Stimulated activated CD4-positive, alpha-beta T cell treated with anti-CD3 and anti-CD28 coated beads, Interleukin-15, amount 100 ng/mL, for 48 hours (primary cell): ENCODE measurements around the gene ACTG2.

Source experiments
- DNase-seq, 2 donors: peaks; one replicate each; pipeline ENCODE4 v3.0.0-alpha.2; 2020; ENCODE audit warnings: low read depth in 2 of 2

Gene ACTG2

DNA sequence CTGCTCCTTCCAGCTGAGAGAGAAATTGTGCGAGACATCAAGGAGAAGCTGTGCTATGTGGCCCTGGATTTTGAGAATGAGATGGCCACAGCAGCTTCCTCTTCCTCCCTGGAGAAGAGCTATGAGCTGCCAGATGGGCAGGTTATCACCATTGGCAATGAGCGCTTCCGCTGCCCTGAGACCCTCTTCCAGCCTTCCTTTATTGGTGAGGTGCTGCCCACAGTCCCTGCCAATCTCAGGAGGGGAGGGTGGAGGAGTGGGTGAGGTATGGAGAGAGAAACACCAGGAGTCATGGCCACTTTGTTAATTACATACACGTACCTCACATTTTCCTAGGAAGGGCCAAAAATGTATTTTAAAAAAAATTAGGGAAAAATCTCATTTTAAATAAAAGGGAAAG is 21.9 kb downstream of the ACTG2 start:
- DNase-seq: no peak

GRCh38 chr2:73915437-73915993 is 22.7 kb downstream of the ACTG2 start:
- DNase-seq: no peak

- DNase-seq: no peak
Measured at GRCh38 chr2:73916666-73917065, 23.9 kb downstream of the ACTG2 start.

DNA sequence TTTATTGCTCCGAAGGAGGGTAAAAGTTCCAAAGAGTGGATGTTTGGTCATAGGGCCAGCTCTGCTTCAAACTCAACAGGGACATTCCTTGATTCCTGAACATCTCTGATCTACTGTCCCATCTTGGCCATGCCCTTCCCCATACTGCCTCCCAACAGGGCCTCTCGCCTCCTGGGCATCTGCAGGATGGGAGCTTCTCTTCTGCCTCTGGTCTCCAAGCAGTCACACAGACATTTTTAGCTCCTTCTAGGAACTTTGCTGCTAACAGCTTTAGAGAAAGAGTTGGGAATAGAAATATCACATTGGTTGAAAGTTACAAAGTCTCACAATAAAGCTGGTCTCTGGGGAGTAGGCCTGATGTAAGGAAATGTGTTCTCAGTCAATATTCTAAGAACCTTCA is 24.5 kb downstream of the ACTG2 start:
- DNase-seq: no peak

DNA sequence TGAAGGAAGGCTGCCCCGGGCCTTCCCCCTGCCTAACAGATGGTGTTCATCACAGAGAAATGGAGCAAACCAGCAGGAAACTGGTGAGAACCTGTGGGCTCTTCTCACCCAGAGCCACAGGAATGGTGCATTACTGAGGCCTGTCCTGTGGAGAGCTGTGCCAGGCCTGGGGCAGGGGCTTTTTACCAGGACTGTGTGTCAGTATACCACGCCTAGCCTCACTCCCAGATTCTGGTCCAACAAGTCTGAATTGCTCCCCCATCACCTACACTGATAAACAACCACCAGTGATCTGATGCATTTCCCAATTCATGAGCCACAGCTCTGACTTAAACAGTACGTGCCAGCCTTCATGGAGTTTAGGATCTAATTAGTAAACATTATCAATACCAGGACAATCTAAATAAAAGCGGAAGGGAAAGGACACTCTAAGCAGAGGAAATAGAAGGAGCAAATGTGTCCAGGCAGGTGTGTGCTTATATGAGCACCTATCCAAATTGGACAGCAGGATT is 24.9 kb downstream of the ACTG2 start:
- DNase-seq: no peak

- no peak for DNase-seq
Measured at GRCh38 chr2:73918856-73919255, 26.0 kb downstream of the ACTG2 start.

- DNase-seq: no peak
Measured at GRCh38 chr2:73919596-73920228, 26.9 kb downstream of the ACTG2 start.

DNA sequence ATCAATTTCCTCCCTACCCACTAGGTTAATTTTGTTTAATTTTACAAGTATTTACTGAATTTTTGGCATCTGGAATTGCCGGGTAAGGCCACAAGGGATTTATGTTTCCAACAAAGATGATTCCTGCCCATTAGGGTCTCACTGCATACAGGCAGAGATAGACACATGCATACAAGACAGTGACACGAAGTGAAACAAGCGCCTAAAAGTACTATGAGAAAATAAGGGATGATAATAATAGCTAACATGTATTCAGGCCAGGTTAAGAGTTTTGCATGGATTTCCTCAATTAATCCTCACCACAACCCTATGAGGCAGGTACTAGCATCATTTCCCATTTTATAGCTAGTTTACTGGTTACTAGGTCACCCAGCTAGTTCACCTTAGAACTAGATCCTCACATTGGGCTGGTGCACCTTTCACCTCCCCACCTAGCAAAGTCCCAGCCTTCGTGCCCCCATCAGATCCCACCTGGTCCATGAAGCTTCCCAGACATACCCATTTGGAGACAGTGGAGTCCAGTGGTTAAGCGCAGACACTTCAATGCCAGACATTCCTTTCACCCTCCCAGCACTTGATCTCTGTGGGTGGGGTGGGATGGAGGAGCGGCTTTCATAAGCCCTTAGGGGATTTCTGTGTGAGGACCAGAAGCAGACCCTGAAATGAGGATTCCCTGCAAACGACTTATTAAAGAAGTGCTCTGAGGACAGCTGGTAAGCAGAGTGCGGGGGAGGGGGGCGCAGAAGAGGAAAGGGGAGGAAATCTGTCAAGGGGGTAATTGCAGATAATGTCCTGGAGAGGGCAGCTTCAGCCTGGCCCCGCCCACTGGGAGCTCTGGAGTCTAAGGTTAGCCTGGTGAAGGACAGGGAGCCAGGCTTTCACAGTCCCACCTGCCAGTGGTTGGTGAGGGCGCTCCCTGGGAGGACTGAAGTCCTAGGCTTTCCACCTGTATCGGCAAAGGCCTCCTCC is 28.1 kb downstream of the ACTG2 start:
- DNase-seq: peak; percentile 18 to 19

DNA sequence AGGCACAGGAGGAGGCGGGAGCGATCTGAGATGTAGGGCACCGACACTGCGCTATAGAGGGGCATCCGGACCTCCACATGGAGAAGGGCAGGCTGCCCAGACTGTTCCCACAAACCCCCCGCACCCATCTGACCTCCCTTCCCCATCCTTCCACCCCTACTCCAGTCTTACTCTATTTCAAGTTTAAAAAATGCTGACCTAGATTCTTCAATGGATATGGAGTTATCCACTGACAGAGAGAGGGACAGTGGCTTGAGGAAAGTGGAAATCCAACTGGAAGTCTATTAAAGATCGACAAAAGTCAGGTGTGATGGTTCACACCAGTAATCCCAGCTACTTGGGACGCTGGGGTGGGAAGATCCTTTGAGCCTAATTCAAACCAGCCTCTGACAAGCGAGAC is 28.8 kb downstream of the ACTG2 start:
- no peak for DNase-seq

- no peak for DNase-seq
Measured at GRCh38 chr2:73922681-73923080, 29.9 kb downstream of the ACTG2 start.

DNA sequence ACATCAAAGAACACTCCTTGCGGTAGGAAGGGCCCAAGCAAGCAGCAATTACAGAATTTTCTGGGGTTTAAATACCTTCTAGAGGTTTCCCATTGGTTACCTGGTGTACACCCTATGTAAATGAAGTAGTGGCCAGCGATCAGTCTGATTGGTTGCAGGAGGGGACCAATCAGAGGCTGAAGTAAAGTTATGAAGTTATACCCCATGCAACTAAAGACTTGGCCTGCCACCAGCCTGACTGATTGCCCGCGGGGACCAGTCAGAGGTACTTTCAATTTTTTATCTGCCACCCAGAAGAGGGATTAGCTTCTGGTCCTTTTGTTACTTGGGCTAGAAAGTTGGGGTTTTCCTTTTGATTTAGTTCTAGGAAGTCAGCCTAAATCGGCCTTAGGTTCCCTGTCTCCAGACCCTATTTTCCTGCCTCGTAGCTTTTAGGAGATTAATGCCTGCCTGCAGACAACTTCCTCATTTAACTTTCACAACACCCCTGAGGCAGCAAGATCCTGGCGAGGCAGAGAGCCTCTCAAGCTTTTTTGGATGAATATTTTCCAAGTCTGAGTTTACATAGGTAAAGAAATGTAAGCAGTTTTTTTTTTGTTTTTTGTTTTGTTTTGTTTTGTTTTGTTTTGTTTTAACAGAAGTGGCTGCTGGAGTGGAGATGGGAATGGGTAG is 32.4 kb downstream of the ACTG2 start:
- no peak for DNase-seq

DNA sequence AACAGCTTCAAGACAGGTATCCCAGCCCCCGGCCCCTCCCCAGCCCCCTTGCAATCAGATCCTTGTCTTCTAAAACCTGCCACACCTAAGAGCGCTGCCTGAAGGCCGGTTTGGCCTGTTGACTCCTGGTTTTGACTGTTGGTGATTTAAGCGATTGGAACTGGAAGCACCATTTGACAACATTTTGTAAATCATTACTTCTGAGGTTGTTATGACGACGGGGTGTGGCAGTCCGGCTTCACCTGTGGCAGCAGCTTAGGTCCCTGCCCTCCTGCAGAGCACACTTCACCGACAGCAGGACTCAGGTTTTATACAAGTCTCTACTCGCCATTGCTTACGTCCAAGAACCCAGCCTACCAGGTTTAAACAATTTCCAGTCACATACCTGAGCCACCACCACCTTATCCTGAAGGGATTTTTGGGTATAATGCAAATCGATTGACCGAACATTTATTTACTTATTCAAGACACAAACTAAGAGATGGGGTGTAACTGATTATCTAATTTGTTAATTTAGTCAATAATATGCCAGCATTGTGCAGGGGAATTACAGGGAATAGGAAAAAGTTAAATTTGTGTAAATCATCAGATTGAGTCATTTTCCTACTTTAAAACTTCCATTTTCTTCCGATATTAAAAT is 33.2 kb downstream of the ACTG2 start:
- DNase-seq: no peak

DNA sequence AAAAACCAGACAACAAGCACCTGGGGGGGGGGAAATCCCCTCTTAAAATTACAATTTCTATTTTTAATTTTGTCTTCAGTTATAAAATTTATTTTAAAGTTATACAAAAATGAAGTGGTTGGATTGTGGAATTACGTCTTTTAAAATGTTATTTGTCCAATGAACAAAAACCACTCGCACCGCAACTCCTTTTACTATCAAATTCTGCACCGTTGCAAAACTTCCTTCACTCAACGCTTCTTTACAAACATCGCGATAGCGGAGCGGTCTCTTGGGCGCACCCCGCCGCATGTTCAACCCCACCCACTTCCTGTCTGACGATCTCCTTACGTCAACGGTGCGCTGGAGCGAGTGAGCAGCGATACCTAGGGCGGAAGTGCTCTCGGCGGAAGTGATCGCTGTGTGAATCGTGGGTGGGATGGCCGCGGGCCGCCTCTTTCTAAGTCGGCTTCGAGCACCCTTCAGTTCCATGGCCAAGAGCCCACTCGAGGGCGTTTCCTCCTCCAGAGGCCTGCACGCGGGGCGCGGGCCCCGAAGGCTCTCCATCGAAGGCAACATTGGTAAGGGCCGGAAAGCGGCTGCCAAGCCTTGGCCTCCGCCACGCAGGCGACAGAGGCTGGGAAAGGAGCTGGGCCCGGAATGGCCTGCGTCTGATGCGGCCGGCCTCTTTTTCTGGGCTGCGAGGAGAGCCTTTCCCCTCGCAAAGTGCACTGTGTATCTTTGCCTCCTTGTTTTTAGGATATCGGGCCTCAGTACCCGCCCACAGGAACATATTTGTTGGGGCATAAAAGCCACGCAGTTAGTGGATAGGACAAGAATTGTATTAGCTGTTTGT is 33.9 kb downstream of the ACTG2 start, which contains the start of gene DGUOK:
TSS of gene DGUOK (plus strand) at position 388 of the 835 bp plus-strand sequence. CDS start at position 419, 31 bp downstream.
- peak; percentile 95 for DNase-seq

DNA sequence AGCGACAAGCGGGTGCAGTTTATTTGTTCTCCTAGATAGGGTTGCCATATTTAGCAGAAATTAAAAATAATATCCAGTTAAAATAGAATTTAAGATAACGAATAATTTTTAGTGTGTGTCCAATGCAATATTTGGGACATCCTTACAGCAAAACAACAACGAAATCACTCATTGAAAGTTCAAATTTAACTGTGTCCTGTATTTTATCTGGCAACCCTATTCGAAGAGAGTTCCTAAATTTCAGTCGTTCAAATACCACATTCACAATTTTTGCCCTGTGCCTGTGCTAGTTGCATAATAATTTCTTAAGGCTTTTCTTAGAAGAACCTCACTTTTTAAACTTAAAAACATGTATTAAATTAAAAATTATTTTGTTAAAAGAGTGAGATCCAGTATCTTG is 34.5 kb downstream of the ACTG2 start:
- no peak for DNase-seq

GRCh38 chr2:73928963-73929347 is 36.1 kb downstream of the ACTG2 start:
- no peak for DNase-seq

GRCh38 chr2:73930386-73930785 is 37.6 kb downstream of the ACTG2 start:
- no peak for DNase-seq

DNA sequence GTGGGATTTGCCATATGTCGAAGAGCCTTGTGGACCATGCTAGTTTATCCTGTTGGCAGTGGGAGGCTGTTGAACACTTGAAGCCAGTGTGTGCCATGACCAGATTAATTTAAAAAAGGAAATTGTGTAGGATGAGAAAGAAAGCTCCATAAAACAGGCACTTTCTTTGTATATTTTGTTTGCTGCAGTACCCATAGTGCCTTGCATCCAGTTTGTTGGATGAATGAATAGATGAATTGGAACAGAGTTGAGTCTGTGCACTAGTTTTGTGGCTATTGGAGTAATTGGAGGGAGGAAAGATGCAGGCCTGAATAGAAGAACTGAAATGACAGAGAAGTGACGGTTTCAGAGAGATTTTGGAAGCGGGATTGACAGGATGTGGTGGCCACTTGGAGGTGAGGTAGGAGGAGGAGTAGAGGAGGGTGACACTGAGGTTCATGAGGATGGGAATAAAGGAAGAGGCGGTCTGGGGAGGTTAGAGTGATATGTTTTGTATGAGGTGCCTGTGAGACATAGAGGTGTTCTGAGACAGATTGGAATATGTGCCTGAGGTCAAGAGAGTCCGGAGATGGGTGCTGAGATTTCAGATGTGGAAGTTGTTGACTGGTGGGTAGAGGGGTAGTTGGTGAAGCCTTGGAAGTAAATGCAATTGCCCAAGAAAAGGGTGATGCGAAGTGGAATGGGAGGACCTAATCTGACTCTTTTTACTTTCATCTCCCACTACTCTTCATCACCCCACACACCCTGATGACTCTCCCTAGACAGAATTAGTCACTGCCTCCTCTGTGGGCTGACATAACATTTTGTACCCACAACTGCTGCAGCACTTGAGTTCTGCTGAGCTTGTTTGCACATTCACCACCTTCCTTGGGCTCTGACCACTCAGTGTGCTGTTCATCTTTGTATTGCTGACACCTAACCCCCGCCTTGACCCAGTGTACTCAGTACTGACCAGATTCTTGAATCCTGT is 39.0 kb downstream of the ACTG2 start:
- DNase-seq: peak; percentile 41 to 56

DNA sequence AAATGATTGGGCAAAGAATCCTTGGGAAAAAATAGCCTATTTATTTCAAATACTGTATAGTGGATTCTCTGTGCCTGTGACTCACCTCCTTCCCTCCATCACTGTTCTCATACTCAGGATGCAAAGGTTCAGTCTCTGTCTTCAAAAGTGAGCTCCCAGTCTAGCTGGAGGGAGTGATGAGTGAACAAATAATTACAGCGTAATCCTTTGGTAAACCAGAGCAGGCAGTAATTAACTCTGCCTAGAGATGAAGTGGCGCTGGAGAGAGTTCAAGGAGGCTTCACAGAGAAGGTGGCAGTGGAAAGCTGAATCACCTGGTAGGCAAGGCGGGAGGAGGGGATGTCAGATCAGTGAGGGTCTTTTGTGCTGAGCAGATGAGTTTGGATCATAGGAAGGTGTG is 40.4 kb downstream of the ACTG2 start:
- no peak for DNase-seq

DNA sequence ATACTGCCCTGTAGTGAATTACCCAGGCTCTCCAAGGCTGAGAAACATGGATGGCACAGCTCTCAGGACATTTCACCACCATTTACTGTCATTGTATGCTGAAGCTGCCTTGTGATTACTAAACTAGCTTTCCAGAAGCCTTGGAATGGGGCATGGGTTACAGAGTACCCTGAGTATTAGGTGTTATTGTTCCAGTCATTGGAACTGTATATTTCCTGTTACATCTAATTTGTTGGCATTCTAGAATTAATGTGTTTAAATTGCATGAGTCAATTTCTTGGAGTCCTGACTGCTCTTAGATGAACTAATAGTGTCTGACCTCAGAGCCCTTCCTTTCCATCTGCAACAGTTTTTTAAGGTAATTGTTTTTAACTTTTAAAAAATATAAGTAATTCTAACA is 42.8 kb downstream of the ACTG2 start:
- no peak for DNase-seq
